Measurements from ENCODE around the gene MFAP2. TPM values are rescaled to one million over a fixed set of nuclear protein-coding genes. Genes with fewer than 3 reads are reported as not detected.

MFAP2 gene
- total and polyA plus RNA-seq, 2 experiments from 2014 or later: 129 to 255 TPM

DNA sequence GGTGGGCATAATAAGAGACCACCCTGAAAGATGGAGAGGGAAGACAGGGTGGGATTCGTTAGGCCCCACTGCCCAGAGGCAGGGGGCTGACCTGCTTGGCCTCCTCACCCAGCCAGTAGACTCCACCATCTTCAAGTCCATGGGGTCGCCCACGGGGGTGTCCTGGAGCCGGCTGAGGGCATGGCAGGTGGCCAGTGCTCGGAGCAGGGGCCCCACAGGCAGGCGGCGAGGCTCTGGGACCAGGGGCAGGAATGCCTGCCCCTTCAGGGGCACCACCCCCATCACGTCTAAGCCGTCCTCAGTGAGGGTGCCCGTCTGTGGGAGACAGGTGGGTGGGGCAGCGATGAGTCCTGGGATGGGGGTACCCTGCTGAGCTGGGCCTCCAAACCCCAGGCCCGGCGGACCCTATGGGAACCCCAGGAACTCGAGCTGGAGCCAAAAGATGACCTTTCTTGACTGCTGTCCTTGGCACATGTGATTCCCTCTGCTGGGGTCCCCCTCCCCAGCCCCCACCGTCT is 13.2 kb upstream of the MFAP2 start (continued):
- TF ChIP-seq, protein P1, sequence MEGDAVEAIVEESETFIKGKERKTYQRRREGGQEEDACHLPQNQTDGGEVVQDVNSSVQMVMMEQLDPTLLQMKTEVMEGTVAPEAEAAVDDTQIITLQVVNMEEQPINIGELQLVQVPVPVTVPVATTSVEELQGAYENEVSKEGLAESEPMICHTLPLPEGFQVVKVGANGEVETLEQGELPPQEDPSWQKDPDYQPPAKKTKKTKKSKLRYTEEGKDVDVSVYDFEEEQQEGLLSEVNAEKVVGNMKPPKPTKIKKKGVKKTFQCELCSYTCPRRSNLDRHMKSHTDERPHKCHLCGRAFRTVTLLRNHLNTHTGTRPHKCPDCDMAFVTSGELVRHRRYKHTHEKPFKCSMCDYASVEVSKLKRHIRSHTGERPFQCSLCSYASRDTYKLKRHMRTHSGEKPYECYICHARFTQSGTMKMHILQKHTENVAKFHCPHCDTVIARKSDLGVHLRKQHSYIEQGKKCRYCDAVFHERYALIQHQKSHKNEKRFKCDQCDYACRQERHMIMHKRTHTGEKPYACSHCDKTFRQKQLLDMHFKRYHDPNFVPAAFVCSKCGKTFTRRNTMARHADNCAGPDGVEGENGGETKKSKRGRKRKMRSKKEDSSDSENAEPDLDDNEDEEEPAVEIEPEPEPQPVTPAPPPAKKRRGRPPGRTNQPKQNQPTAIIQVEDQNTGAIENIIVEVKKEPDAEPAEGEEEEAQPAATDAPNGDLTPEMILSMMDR (conservative IDR thresholded peaks at IDR 0.05; ENCODE audit: low read depth in 2 of 2): no peak
- TF ChIP-seq, protein P2, sequence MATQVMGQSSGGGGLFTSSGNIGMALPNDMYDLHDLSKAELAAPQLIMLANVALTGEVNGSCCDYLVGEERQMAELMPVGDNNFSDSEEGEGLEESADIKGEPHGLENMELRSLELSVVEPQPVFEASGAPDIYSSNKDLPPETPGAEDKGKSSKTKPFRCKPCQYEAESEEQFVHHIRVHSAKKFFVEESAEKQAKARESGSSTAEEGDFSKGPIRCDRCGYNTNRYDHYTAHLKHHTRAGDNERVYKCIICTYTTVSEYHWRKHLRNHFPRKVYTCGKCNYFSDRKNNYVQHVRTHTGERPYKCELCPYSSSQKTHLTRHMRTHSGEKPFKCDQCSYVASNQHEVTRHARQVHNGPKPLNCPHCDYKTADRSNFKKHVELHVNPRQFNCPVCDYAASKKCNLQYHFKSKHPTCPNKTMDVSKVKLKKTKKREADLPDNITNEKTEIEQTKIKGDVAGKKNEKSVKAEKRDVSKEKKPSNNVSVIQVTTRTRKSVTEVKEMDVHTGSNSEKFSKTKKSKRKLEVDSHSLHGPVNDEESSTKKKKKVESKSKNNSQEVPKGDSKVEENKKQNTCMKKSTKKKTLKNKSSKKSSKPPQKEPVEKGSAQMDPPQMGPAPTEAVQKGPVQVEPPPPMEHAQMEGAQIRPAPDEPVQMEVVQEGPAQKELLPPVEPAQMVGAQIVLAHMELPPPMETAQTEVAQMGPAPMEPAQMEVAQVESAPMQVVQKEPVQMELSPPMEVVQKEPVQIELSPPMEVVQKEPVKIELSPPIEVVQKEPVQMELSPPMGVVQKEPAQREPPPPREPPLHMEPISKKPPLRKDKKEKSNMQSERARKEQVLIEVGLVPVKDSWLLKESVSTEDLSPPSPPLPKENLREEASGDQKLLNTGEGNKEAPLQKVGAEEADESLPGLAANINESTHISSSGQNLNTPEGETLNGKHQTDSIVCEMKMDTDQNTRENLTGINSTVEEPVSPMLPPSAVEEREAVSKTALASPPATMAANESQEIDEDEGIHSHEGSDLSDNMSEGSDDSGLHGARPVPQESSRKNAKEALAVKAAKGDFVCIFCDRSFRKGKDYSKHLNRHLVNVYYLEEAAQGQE (IDR thresholded peaks at IDR 0.05; ENCODE audit: unreplicated experiment): no peak
- no peak for TF ChIP-seq ZNF114 (CRISPR knock-in tag; IDR thresholded peaks at IDR 0.05)
- TF ChIP-seq POLR2AphosphoS5 (IDR thresholded peaks at IDR 0.05; ENCODE audit: low read depth): no peak
- TF ChIP-seq NANOG (IDR thresholded peaks at IDR 0.05; ENCODE audit: borderline replicate concordance): no peak

DNA sequence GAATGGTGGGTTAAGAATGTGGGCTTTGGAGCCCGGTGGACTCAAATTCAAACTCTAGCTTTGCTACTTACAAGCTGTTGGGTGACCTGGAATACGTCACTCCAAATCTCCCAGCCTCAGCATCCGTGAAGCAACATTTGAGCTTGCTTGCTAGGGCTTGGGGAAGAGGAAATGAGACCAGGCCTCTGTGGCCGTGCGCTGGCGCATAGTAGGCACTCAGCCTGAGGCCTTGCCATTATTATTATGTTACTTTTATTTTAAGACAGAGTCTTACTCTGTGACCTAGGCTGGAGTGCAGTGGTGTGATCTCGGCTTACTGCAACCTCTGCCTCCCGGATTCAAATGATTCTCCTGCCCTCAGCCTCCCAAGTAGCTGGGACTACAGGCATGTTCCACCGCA is 12.3 kb upstream of the MFAP2 start:
- DNase-seq (ENCODE audit: low spot score) (no peak), ATAC-seq (no peak)
- H3F3A ChIP-seq (replicated peaks; ENCODE audit: low read depth): no peaks in the 10 kb centered on the region
- no peaks in the 10 kb centered on the region for H3K4me1 Mint-ChIP-seq
- H3K9me2 ChIP-seq (ENCODE audit: insufficient read depth): no peaks in the 10 kb centered on the region
- H3K27me3 Mint-ChIP-seq (ENCODE audit: insufficient read depth, low read depth, poor library complexity): peaks cover 4% of the 10 kb centered on the region
- H3K4me3 ChIP-seq: no peak overlapping the region
- H3K4me3 Mint-ChIP-seq: no peak overlapping the region
- no peak overlapping the region for H2AFZ ChIP-seq
- no peak overlapping the region for H3K27ac Mint-ChIP-seq
- H3K36me3 ChIP-seq (ENCODE audit: insufficient read depth): no peaks in the 10 kb centered on the region
- H3K4me2 ChIP-seq: no peak overlapping the region
- no peaks in the 10 kb centered on the region for H3K9me3 Mint-ChIP-seq
- no peak overlapping the region for H3K27ac ChIP-seq (ENCODE audit: low read depth)
- no peaks in the 10 kb centered on the region for H4K20me1 ChIP-seq (replicated peaks; ENCODE audit: insufficient read depth)
- H3K27me3 ChIP-seq (ENCODE audit: insufficient read depth): no peaks in the 10 kb centered on the region
- H3K4me1 ChIP-seq (ENCODE audit: insufficient read depth): no peaks in the 10 kb centered on the region
- H3K79me2 ChIP-seq (replicated peaks; ENCODE audit: insufficient read depth): no peaks in the 10 kb centered on the region
- peaks cover 4% of the 10 kb centered on the region; the same call in 1 of the 3 replicates for H3K36me3 Mint-ChIP-seq (ENCODE audit: low read depth)
- TF ChIP-seq, protein P3, sequence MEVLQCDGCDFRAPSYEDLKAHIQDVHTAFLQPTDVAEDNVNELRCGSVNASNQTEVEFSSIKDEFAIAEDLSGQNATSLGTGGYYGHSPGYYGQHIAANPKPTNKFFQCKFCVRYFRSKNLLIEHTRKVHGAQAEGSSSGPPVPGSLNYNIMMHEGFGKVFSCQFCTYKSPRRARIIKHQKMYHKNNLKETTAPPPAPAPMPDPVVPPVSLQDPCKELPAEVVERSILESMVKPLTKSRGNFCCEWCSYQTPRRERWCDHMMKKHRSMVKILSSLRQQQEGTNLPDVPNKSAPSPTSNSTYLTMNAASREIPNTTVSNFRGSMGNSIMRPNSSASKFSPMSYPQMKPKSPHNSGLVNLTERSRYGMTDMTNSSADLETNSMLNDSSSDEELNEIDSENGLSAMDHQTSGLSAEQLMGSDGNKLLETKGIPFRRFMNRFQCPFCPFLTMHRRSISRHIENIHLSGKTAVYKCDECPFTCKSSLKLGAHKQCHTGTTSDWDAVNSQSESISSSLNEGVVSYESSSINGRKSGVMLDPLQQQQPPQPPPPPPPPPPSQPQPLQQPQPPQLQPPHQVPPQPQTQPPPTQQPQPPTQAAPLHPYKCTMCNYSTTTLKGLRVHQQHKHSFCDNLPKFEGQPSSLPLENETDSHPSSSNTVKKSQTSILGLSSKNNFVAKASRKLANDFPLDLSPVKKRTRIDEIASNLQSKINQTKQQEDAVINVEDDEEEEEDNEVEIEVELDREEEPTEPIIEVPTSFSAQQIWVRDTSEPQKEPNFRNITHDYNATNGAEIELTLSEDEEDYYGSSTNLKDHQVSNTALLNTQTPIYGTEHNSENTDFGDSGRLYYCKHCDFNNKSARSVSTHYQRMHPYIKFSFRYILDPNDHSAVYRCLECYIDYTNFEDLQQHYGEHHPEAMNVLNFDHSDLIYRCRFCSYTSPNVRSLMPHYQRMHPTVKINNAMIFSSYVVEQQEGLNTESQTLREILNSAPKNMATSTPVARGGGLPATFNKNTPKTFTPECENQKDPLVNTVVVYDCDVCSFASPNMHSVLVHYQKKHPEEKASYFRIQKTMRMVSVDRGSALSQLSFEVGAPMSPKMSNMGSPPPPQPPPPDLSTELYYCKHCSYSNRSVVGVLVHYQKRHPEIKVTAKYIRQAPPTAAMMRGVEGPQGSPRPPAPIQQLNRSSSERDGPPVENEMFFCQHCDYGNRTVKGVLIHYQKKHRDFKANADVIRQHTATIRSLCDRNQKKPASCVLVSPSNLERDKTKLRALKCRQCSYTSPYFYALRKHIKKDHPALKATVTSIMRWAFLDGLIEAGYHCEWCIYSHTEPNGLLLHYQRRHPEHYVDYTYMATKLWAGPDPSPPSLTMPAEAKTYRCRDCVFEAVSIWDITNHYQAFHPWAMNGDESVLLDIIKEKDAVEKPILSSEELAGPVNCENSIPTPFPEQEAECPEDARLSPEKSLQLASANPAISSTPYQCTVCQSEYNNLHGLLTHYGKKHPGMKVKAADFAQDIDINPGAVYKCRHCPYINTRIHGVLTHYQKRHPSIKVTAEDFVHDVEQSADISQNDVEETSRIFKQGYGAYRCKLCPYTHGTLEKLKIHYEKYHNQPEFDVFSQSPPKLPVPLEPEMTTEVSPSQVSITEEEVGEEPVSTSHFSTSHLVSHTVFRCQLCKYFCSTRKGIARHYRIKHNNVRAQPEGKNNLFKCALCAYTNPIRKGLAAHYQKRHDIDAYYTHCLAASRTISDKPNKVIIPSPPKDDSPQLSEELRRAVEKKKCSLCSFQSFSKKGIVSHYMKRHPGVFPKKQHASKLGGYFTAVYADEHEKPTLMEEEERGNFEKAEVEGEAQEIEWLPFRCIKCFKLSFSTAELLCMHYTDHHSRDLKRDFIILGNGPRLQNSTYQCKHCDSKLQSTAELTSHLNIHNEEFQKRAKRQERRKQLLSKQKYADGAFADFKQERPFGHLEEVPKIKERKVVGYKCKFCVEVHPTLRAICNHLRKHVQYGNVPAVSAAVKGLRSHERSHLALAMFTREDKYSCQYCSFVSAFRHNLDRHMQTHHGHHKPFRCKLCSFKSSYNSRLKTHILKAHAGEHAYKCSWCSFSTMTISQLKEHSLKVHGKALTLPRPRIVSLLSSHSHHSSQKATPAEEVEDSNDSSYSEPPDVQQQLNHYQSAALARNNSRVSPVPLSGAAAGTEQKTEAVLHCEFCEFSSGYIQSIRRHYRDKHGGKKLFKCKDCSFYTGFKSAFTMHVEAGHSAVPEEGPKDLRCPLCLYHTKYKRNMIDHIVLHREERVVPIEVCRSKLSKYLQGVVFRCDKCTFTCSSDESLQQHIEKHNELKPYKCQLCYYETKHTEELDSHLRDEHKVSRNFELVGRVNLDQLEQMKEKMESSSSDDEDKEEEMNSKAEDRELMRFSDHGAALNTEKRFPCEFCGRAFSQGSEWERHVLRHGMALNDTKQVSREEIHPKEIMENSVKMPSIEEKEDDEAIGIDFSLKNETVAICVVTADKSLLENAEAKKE (CRISPR knock-in tag; IDR thresholded peaks at IDR 0.05): no peak
- TF ChIP-seq ZNF114 (CRISPR knock-in tag; IDR thresholded peaks at IDR 0.05) (no peak), NANOG (IDR thresholded peaks at IDR 0.05; ENCODE audit: borderline replicate concordance) (no peak), EZH2 (IDR thresholded peaks at IDR 0.05; ENCODE audit: low read depth, unreplicated experiment) (no peak), CREB1 (CRISPR knock-in tag; IDR thresholded peaks at IDR 0.05; ENCODE audit: low read depth) (no peak), POLR2AphosphoS5 (IDR thresholded peaks at IDR 0.05; ENCODE audit: low read depth) (no peak)
- TF ChIP-seq, protein P1 (conservative IDR thresholded peaks at IDR 0.05; ENCODE audit: low read depth in 2 of 2): no peak
- TF ChIP-seq, protein P4, sequence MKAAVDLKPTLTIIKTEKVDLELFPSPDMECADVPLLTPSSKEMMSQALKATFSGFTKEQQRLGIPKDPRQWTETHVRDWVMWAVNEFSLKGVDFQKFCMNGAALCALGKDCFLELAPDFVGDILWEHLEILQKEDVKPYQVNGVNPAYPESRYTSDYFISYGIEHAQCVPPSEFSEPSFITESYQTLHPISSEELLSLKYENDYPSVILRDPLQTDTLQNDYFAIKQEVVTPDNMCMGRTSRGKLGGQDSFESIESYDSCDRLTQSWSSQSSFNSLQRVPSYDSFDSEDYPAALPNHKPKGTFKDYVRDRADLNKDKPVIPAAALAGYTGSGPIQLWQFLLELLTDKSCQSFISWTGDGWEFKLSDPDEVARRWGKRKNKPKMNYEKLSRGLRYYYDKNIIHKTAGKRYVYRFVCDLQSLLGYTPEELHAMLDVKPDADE (IDR thresholded peaks at IDR 0.05): no peak
